ENCODE data around the gene AK4. TPM values are rescaled to one million over a fixed set of nuclear protein-coding genes. Genes with fewer than 3 reads are reported as not detected.

AK4 gene
- total and polyA plus RNA-seq, 2 of the 4 experiments (the other 2 are of a cell fraction): 12.4 to 30.3 TPM

DNA sequence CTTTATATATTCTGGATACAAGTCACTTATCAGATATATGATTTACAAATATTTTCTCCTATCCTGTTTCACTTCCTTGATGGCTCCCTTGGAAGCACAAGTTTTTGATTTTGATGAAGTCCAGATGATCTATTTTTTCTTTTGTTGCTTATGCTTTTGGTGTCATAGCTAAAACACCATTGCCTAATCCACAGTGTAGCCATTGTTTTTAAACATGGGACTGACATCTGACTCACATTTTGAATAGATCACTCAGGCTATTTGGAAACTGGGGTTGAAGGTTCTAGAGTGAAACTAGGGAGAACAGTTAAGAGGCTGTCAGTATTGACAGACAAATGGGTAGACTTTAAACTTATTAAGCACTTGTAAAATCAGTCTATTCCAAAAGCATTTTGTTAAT is 16.6 kb downstream of the AK4 start:
- POLR2A ChIA-PET (ENCODE audit: unreplicated experiment): no interaction called here

More for the DNA sequence above, 16.6 kb downstream of the AK4 start:
- no peak overlapping the region for H3K14ac ChIP-seq (replicated peaks; ENCODE audit: low read depth, low read length)
- H3K9ac ChIP-seq (ENCODE audit: low read depth, low read length): no peak overlapping the region
- H4K20me1 ChIP-seq (ENCODE audit: insufficient read depth, low read length): peaks cover 11% of the 10 kb centered on the region; the same call in 1 of the 2 replicates
- H3K79me1 ChIP-seq (ENCODE audit: low read depth in 1 of 2, low read length in 2 of 2): peaks cover 0 to 38% of the 10 kb centered on the region in 2 experiments; a peak in 2 of 4 replicates
- H3K56ac ChIP-seq (ENCODE audit: extremely low read depth, insufficient read depth, low read length): no peak overlapping the region
- CTCF ChIA-PET: no interaction called here
- no peak overlapping the region for H2BK20ac ChIP-seq (ENCODE audit: low read depth, low read length)
- H2BK5ac ChIP-seq (ENCODE audit: low read depth, low read length, poor library complexity, severe bottlenecking): no peak overlapping the region
- H4K8ac ChIP-seq (ENCODE audit: low read depth in 2 of 2, low read length in 2 of 2): no peak overlapping the region
- H4K5ac ChIP-seq (ENCODE audit: low read depth, low read length): no peak overlapping the region
- no peaks in the 10 kb centered on the region for H3K9me1 ChIP-seq (ENCODE audit: insufficient read depth, low read length)
- in situ Hi-C loops (cut with MboI; ENCODE audit: low sequenced_read_pairs) (no loop called here), dilution Hi-C loops (cut with HindIII; ENCODE audit: low sequenced_read_pairs, unreplicated experiment) (no loop called here), intact Hi-C loops (cut with micrococcal nuclease) (no loop called here)
- no peak overlapping the region for H3K4me3 ChIP-seq (ENCODE audit: insufficient read depth, low read depth, low read length)
- no peak overlapping the region for H3K4ac ChIP-seq (ENCODE audit: low read depth, low read length)
- H4K91ac ChIP-seq (ENCODE audit: insufficient read depth, low read depth, low read length): no peak overlapping the region
- H3K18ac ChIP-seq (ENCODE audit: low read depth, low read length): no peak overlapping the region
- TF ChIP-seq BHLHE40 (IDR thresholded peaks at IDR 0.05; ENCODE audit: low read depth, low read length): no peak
- no peak for TF ChIP-seq CEBPB (IDR thresholded peaks at IDR 0.05; ENCODE audit: low read depth, low read length)
- no peak for TF ChIP-seq MXI1 (IDR thresholded peaks at IDR 0.05; ENCODE audit: borderline replicate concordance, low read depth, low read length)
- TF ChIP-seq FOS (IDR thresholded peaks at IDR 0.05; ENCODE audit: low read depth, low read length): no peak
- no peak for TF ChIP-seq RCOR1 (IDR thresholded peaks at IDR 0.05; ENCODE audit: insufficient replicate concordance, low read length)
- TF ChIP-seq MAZ (IDR thresholded peaks at IDR 0.05; ENCODE audit: borderline replicate concordance, low read depth, low read length): no peak
- TF ChIP-seq MAFK (IDR thresholded peaks at IDR 0.05; ENCODE audit: low read depth, low read length): no peak
- no peak for TF ChIP-seq SMC3 (IDR thresholded peaks at IDR 0.05; ENCODE audit: low read depth, low read length)
- TF ChIP-seq, protein P1, sequence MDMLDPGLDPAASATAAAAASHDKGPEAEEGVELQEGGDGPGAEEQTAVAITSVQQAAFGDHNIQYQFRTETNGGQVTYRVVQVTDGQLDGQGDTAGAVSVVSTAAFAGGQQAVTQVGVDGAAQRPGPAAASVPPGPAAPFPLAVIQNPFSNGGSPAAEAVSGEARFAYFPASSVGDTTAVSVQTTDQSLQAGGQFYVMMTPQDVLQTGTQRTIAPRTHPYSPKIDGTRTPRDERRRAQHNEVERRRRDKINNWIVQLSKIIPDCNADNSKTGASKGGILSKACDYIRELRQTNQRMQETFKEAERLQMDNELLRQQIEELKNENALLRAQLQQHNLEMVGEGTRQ (IDR thresholded peaks at IDR 0.05; ENCODE audit: low read depth, low read length): no peak
- no peak for TF ChIP-seq NFE2L2 (IDR thresholded peaks at IDR 0.05; ENCODE audit: low read depth, low read length)
- TF ChIP-seq CHD1 (IDR thresholded peaks at IDR 0.05; ENCODE audit: low read depth, low read length): no peak
- TF ChIP-seq, protein P2, sequence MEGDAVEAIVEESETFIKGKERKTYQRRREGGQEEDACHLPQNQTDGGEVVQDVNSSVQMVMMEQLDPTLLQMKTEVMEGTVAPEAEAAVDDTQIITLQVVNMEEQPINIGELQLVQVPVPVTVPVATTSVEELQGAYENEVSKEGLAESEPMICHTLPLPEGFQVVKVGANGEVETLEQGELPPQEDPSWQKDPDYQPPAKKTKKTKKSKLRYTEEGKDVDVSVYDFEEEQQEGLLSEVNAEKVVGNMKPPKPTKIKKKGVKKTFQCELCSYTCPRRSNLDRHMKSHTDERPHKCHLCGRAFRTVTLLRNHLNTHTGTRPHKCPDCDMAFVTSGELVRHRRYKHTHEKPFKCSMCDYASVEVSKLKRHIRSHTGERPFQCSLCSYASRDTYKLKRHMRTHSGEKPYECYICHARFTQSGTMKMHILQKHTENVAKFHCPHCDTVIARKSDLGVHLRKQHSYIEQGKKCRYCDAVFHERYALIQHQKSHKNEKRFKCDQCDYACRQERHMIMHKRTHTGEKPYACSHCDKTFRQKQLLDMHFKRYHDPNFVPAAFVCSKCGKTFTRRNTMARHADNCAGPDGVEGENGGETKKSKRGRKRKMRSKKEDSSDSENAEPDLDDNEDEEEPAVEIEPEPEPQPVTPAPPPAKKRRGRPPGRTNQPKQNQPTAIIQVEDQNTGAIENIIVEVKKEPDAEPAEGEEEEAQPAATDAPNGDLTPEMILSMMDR (conservative IDR thresholded peaks at IDR 0.05; ENCODE audit: low read depth, low read length): no peak
- TF ChIP-seq, protein P3, sequence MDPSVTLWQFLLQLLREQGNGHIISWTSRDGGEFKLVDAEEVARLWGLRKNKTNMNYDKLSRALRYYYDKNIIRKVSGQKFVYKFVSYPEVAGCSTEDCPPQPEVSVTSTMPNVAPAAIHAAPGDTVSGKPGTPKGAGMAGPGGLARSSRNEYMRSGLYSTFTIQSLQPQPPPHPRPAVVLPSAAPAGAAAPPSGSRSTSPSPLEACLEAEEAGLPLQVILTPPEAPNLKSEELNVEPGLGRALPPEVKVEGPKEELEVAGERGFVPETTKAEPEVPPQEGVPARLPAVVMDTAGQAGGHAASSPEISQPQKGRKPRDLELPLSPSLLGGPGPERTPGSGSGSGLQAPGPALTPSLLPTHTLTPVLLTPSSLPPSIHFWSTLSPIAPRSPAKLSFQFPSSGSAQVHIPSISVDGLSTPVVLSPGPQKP (IDR thresholded peaks at IDR 0.05; ENCODE audit: borderline replicate concordance, low read depth, low read length): no peak
- TF ChIP-seq RAD21 (IDR thresholded peaks at IDR 0.05; ENCODE audit: low read length): no peak
- no peak for TF ChIP-seq RFX5 (IDR thresholded peaks at IDR 0.05; ENCODE audit: low read depth, low read length)
- H3K4me1 ChIP-seq (ENCODE audit: control insufficient read depth, insufficient read depth, low read length): no peaks in the 10 kb centered on the region
- H3K4me2 ChIP-seq (ENCODE audit: low read depth, low read length): no peak overlapping the region
- no TSS peak for BruUV-seq (replicated peaks)
- no peaks in the 10 kb centered on the region; the same call in 1 of the 2 replicates for H3K36me3 ChIP-seq (ENCODE audit: control insufficient read depth, insufficient read depth, low read length)
- no peak overlapping the region for H2AFZ ChIP-seq (replicated peaks; ENCODE audit: low read length, poor library complexity)
- H2AK9ac ChIP-seq (replicated peaks; ENCODE audit: low read depth, low read length, poor library complexity): no peak overlapping the region
- H2AK5ac ChIP-seq (ENCODE audit: low read depth, low read length): no peak overlapping the region
- no peak overlapping the region for H3K27ac ChIP-seq (ENCODE audit: insufficient read depth, low read length)
- H3K27me3 ChIP-seq (ENCODE audit: control insufficient read depth, insufficient read depth, low read length): no peaks in the 10 kb centered on the region
- no peak overlapping the region for H3K23ac ChIP-seq (ENCODE audit: low read depth, low read length)
- ATAC-seq (ENCODE audit: low read depth) (no peak), DNase-seq (no peak)
- H3K9me3 ChIP-seq (ENCODE audit: control insufficient read depth, insufficient read depth, low read length): no peaks in the 10 kb centered on the region
- no peak overlapping the region for H2BK15ac ChIP-seq (ENCODE audit: low read depth, low read length)
- no peak overlapping the region for H2BK120ac ChIP-seq (ENCODE audit: low read depth, low read length)

Measured in IMR-90 (cell line).